Mesenchymal stem cell (in vitro differentiated cells and primary cell): ENCODE results near the gene TSC2.

Experiments used
- DNase-seq: peaks from one replicate; pipeline ENCODE4 v3.0.0-alpha.2; 2013
- H2AFZ ChIP-seq: one replicate; pipeline ENCODE4 v1.6.1; 2013; ENCODE audit warnings: low read depth, mild to moderate bottlenecking, control low read depth, inconsistent platforms, low read length, moderate library complexity
- H2AK5ac ChIP-seq: 2 replicates; pipeline ENCODE4 v1.6.1; 2013; ENCODE audit warnings: low read length, moderate library complexity, mild to moderate bottlenecking, inconsistent platforms; ENCODE audit not compliant: severe bottlenecking
- H2BK120ac ChIP-seq: one replicate; pipeline ENCODE4 v1.6.1; 2013; ENCODE audit warnings: low read depth, mild to moderate bottlenecking, inconsistent platforms, low read length, moderate library complexity
- H2BK12ac ChIP-seq, 2 experiments: one replicate each; pipeline ENCODE4 v1.6.1; 2013; ENCODE audit warnings: inconsistent platforms in 2 of 2, low read length in 2 of 2, mild to moderate bottlenecking in 2 of 2, moderate library complexity in 2 of 2, control low read depth in 1 of 2
- H2BK15ac ChIP-seq: one replicate; pipeline ENCODE4 v1.6.1; 2013; ENCODE audit warnings: mild to moderate bottlenecking, low read depth, inconsistent platforms; ENCODE audit not compliant: poor library complexity, severe bottlenecking
- H2BK5ac ChIP-seq: 2 replicates; pipeline ENCODE4 v1.6.1; 2013; ENCODE audit warnings: low read depth, mild to moderate bottlenecking, low read length, control low read depth, inconsistent platforms; ENCODE audit not compliant: poor library complexity, severe bottlenecking
- H3K14ac ChIP-seq, 2 experiments: one replicate each; pipeline ENCODE4 v1.6.1; 2013; ENCODE audit warnings: inconsistent platforms in 2 of 2, low read length in 2 of 2, control low read depth in 1 of 2, mild to moderate bottlenecking in 1 of 2, moderate library complexity in 1 of 2
- H3K18ac ChIP-seq, 2 experiments: one replicate each; pipeline ENCODE4 v1.6.1; 2013; ENCODE audit warnings: inconsistent platforms in 2 of 2, low read length in 2 of 2, control low read depth in 1 of 2, low read depth in 1 of 2, mild to moderate bottlenecking in 1 of 2
- H3K23ac ChIP-seq, 2 experiments: one replicate each; pipeline ENCODE4 v1.6.1; 2013; ENCODE audit warnings: inconsistent platforms in 2 of 2, low read length in 2 of 2, mild to moderate bottlenecking in 2 of 2, moderate library complexity in 2 of 2, control low read depth in 1 of 2
- H3K27ac ChIP-seq: 2 replicates; pipeline ENCODE4 v1.5.1; 2013; ENCODE audit warnings: mild to moderate bottlenecking, moderate library complexity, low read length, control low read depth, inconsistent platforms; ENCODE audit not compliant: poor library complexity, severe bottlenecking
- H3K27me3 ChIP-seq, 2 experiments: 2 replicates each; pipeline versions ENCODE4 v1.6.1 to v1.7.0; 2013; ENCODE audit warnings: low read length in 2 of 2, mild to moderate bottlenecking in 2 of 2, moderate library complexity in 2 of 2, control low read depth in 1 of 2, inconsistent platforms in 1 of 2; ENCODE audit not compliant: control insufficient read depth in 1 of 2, insufficient read depth in 1 of 2
- H3K36me3 ChIP-seq, 2 experiments: 2 replicates each; pipeline versions ENCODE4 v1.6.1 to v1.7.0; 2013; ENCODE audit warnings: low read length in 2 of 2, control low read depth in 1 of 2, inconsistent platforms in 1 of 2, low read depth in 1 of 2, mild to moderate bottlenecking in 1 of 2; ENCODE audit not compliant: insufficient read depth in 2 of 2, control insufficient read depth in 1 of 2
- H3K4ac ChIP-seq, 2 experiments: one replicate each; pipeline ENCODE4 v1.6.1; 2013; ENCODE audit warnings: inconsistent platforms in 2 of 2, low read length in 2 of 2, mild to moderate bottlenecking in 2 of 2, moderate library complexity in 2 of 2, control low read depth in 1 of 2, low read depth in 1 of 2
- H3K4me1 ChIP-seq: 2 replicates; pipeline ENCODE4 v1.6.1; 2013; ENCODE audit warnings: low read depth, low read length, control low read depth; ENCODE audit not compliant: control insufficient read depth, insufficient read depth
- H3K4me2 ChIP-seq: 2 replicates; pipeline ENCODE4 v1.6.1; 2013; ENCODE audit warnings: low read length, mild to moderate bottlenecking, inconsistent platforms; ENCODE audit not compliant: poor library complexity, severe bottlenecking
- H3K4me3 ChIP-seq, 2 experiments: 2 replicates each; pipeline versions ENCODE4 v1.5.1 to v1.7.0; 2013; ENCODE audit warnings: low read length in 2 of 2, mild to moderate bottlenecking in 2 of 2, control low read depth in 1 of 2, low read depth in 1 of 2; ENCODE audit not compliant: insufficient read depth in 1 of 2
- H3K79me1 ChIP-seq: replicated peaks from 2 replicates; pipeline ENCODE4 v1.6.1; 2013; ENCODE audit warnings: mild to moderate bottlenecking, control low read depth, low read length, inconsistent platforms; ENCODE audit not compliant: poor library complexity, severe bottlenecking
- H3K9ac ChIP-seq: 2 replicates; pipeline ENCODE4 v1.7.0; 2013; ENCODE audit warnings: mild to moderate bottlenecking, low read length, moderate library complexity
- H3K9me3 ChIP-seq: 2 replicates; pipeline ENCODE4 v1.7.0; 2013; ENCODE audit warnings: mild to moderate bottlenecking, low read length; ENCODE audit not compliant: control insufficient read depth
- H4K8ac ChIP-seq: one replicate; pipeline ENCODE4 v1.6.1; 2013; ENCODE audit warnings: inconsistent platforms, mild to moderate bottlenecking, low read length, moderate library complexity
- H4K91ac ChIP-seq: one replicate; pipeline ENCODE4 v1.6.1; 2013; ENCODE audit warnings: mild to moderate bottlenecking, low read length, inconsistent platforms
- WGBS: methylation state at CpG from one replicate; pipeline ENCODE4 v1.1.7; 2013; ENCODE audit warnings: mixed read lengths; 5-methylcytosine and 5-hydroxymethylcytosine counted together

TSC2 gene

DNA sequence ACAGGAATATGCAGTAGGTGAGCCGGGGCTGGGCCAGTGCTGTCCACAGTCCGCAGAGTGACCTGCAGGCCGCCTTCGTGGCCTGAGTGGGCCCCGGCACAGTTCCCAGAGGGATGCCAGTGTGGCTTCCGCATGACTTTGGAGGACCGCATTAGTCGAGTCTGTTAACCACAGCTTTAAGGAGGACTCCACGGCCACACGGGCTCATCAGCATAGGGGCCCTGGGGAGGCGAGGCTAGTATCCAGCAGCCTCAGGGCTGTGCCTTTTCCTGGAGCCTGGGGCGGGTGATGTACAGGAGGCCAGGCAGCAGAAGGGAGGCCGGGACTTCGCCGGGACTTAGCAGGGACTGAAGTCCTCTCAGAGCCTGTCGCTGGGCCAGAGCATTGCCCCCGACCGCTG, 13.2 kb downstream of the TSC2 start:
- WGBS: 96% methylated on average over 18 of the region's 18 CpGs
- Histone ChIP-seq H2BK5ac (no peak overlapping the region), H3K4ac (no peak overlapping the region), H3K4me1 (peaks cover 28% of the 10 kb centered on the region), H3K9ac (no peak overlapping the region), H3K23ac (no peak overlapping the region), H2BK120ac (no peak overlapping the region), H2AK5ac (no peak overlapping the region), H3K79me1 (peaks cover 19% of the 10 kb centered on the region), H2BK12ac (no peak overlapping the region), H4K8ac (no peak overlapping the region), H3K4me3 (no peak overlapping the region), H3K18ac (no peak overlapping the region), H2AFZ (no peak overlapping the region), H3K36me3 (peaks cover 69 to 85% of the 10 kb centered on the region in 2 experiments), H2BK15ac (no peak overlapping the region), H3K4me2 (no peak overlapping the region), H3K27ac (no peak overlapping the region), H3K27me3 (no peaks in the 10 kb centered on the region), H4K91ac (no peak overlapping the region), H3K14ac (no peak overlapping the region), H3K9me3 (no peaks in the 10 kb centered on the region)
- no peak for DNase-seq

DNA sequence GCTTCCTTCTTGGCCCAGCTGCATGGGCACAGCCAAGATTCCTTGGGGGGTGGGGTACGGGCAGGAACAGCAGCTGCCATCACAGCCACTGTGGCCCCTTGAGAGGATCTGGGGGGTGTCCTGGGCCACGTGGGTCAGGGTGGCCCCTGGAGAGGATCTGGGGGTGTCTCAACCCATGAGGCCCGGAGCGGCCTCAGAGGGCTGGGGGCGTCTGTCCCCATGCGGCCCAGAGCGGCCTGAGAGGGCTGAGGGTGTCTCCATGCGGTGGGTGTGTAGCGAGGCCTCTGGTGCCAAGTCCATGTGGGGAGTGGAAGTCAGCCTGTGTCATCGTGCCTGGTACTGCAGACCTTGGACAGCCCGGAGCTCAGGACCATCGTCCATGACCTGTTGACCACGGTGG, 13.7 kb downstream of the TSC2 start:
- Histone ChIP-seq H3K4me1 (peaks cover 23% of the 10 kb centered on the region), H3K79me1 (peaks cover 21% of the 10 kb centered on the region), H3K23ac (no peak overlapping the region), H2AFZ (no peak overlapping the region), H3K4me3 (no peak overlapping the region), H3K18ac (no peak overlapping the region), H3K27ac (no peak overlapping the region), H2BK15ac (no peak overlapping the region), H2AK5ac (no peak overlapping the region), H4K91ac (no peak overlapping the region), H3K9ac (no peak overlapping the region), H3K27me3 (no peaks in the 10 kb centered on the region), H3K14ac (no peak overlapping the region), H3K9me3 (no peaks in the 10 kb centered on the region), H2BK5ac (no peak overlapping the region), H4K8ac (no peak overlapping the region), H2BK120ac (no peak overlapping the region), H3K4me2 (no peak overlapping the region), H3K36me3 (peaks cover 71 to 85% of the 10 kb centered on the region in 2 experiments), H3K4ac (no peak overlapping the region), H2BK12ac (no peak overlapping the region)
- DNase-seq: no peak
- WGBS: 95% methylated on average over 13 of the region's 13 CpGs

DNA sequence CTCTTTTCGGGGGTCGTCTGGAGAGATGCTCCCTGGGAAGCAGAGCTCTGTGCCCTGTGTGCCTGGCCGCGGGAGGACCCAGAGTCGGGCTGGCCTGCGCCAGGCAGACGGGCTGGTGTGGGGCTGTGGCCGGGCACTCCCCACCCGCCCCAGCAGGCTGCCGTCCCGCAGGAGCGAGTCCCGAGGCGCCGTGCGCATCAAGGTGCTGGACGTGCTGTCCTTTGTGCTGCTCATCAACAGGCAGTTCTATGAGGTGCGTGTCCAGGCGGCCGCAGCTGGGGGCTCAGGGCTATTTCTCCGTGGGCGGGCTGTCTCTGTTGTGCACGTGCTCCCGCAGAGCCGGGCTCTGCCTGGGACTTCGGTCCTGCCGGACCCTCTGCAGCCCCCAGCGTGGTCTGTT, 15.0 kb downstream of the TSC2 start:
- Histone ChIP-seq H3K4me1 (peaks cover 17% of the 10 kb centered on the region), H3K14ac (no peak overlapping the region), H3K9ac (no peak overlapping the region), H3K18ac (no peak overlapping the region), H2BK15ac (no peak overlapping the region), H3K9me3 (no peaks in the 10 kb centered on the region), H3K36me3 (peaks cover 71 to 86% of the 10 kb centered on the region in 2 experiments), H3K27ac (no peak overlapping the region), H3K4me2 (no peak overlapping the region), H2AFZ (no peak overlapping the region), H2BK120ac (no peak overlapping the region), H2AK5ac (no peak overlapping the region), H2BK12ac (no peak overlapping the region), H4K8ac (no peak overlapping the region), H3K4me3 (no peak overlapping the region), H3K4ac (no peak overlapping the region), H3K23ac (no peak overlapping the region), H3K79me1 (peaks cover 17% of the 10 kb centered on the region), H3K27me3 (no peaks in the 10 kb centered on the region), H4K91ac (no peak overlapping the region), H2BK5ac (no peak overlapping the region)
- DNase-seq: no peak
- 98% methylated on average over 28 of the region's 28 CpGs for WGBS

DNA sequence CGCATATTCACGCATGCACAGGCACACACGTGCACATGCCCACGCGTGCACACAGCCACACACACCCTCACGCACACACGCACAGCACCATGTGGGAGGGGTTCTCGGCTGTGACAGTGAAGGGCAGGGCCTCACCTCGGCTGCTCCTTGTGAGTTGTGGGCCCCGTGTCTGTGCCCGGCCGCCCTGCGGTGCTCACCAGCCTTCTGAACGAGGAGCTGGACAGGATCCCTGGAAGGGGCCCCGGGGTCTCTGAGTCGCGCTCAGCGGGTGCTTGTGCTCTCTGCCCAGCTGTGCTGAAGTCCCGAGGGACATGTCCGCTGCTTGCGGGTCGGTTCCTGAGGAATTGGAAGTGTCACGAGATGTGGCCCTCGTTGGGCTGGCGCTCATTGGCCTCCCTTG, 16.1 kb downstream of the TSC2 start:
- 97% methylated on average over 25 of the region's 25 CpGs for WGBS

More for the DNA sequence above, 16.1 kb downstream of the TSC2 start:
- Histone ChIP-seq H4K8ac (no peak overlapping the region), H3K23ac (no peak overlapping the region), H3K4ac (no peak overlapping the region), H3K79me1 (peaks cover 17% of the 10 kb centered on the region), H3K27ac (no peak overlapping the region), H4K91ac (no peak overlapping the region), H2BK5ac (no peak overlapping the region), H2BK120ac (no peak overlapping the region), H3K4me2 (no peak overlapping the region), H3K18ac (no peak overlapping the region), H3K9ac (no peak overlapping the region), H3K9me3 (no peaks in the 10 kb centered on the region), H3K14ac (no peak overlapping the region), H3K4me3 (no peak overlapping the region), H2AK5ac (no peak overlapping the region), H3K27me3 (no peaks in the 10 kb centered on the region), H3K4me1 (peaks cover 11% of the 10 kb centered on the region), H3K36me3 (peaks cover 71 to 81% of the 10 kb centered on the region in 2 experiments), H2AFZ (no peak overlapping the region), H2BK15ac (no peak overlapping the region), H2BK12ac (no peak overlapping the region)
- DNase-seq: no peak
